ENCODE results near the gene CD46.

Gene CD46

GRCh38 chr1:207793327-207793726 lies 41.5 kb downstream of the CD46 start:
- no peak overlapping the region for H3K4me3 ChIP-seq (ENCODE audit: low read depth, low read length)

- no peak overlapping the region for H3K4me3 ChIP-seq (ENCODE audit: low read depth, low read length)
These were observed 43.0 kb downstream of the CD46 start for GRCh38 chr1:207794861-207795260.

GRCh38 chr1:207797229-207797973 lies 45.5 kb downstream of the CD46 start:
- H3K4me3 ChIP-seq (ENCODE audit: low read depth, low read length): no peak overlapping the region

- H3K4me3 ChIP-seq (ENCODE audit: low read depth, low read length): no peak overlapping the region
These were observed 47.0 kb downstream of the CD46 start for GRCh38 chr1:207798847-207799246.

GRCh38 chr1:207799989-207800648 lies 48.3 kb downstream of the CD46 start:
- no peak overlapping the region for H3K4me3 ChIP-seq (ENCODE audit: low read depth, low read length)

GRCh38 chr1:207801819-207802218 lies 50.0 kb downstream of the CD46 start:
- no peak overlapping the region for H3K4me3 ChIP-seq (ENCODE audit: low read depth, low read length)

- H3K4me3 ChIP-seq (ENCODE audit: low read depth, low read length): no peak overlapping the region
These were observed 51.8 kb downstream of the CD46 start for GRCh38 chr1:207803678-207804077.

- H3K4me3 ChIP-seq (ENCODE audit: low read depth, low read length): no peak overlapping the region
These were observed 53.0 kb downstream of the CD46 start for GRCh38 chr1:207804721-207805468.

- no peak overlapping the region for H3K4me3 ChIP-seq (ENCODE audit: low read depth, low read length)
These were observed 54.1 kb downstream of the CD46 start for GRCh38 chr1:207805841-207806421.

GRCh38 chr1:207806531-207807325 lies 54.9 kb downstream of the CD46 start:
- no peak overlapping the region for H3K4me3 ChIP-seq (ENCODE audit: low read depth, low read length)

GRCh38 chr1:207807326-207807689 lies 55.5 kb downstream of the CD46 start:
- H3K4me3 ChIP-seq (ENCODE audit: low read depth, low read length): no peak overlapping the region

GRCh38 chr1:207807690-207808321 lies 56.0 kb downstream of the CD46 start:
- H3K4me3 ChIP-seq (ENCODE audit: low read depth, low read length): no peak overlapping the region

- no peak overlapping the region for H3K4me3 ChIP-seq (ENCODE audit: low read depth, low read length)
These were observed 56.5 kb downstream of the CD46 start for GRCh38 chr1:207808322-207808705.

GRCh38 chr1:207808911-207809555 lies 57.2 kb downstream of the CD46 start:
- H3K4me3 ChIP-seq (ENCODE audit: low read depth, low read length): no peak overlapping the region

- no peak overlapping the region for H3K4me3 ChIP-seq (ENCODE audit: low read depth, low read length)
These were observed 58.3 kb downstream of the CD46 start for GRCh38 chr1:207810173-207810572.

GRCh38 chr1:207810606-207811295 lies 58.9 kb downstream of the CD46 start:
- H3K4me3 ChIP-seq (ENCODE audit: low read depth, low read length): no peak overlapping the region

- H3K4me3 ChIP-seq (ENCODE audit: low read depth, low read length): no peak overlapping the region
These were observed 59.5 kb downstream of the CD46 start for GRCh38 chr1:207811319-207811718.

GRCh38 chr1:207811920-207812720 lies 60.3 kb downstream of the CD46 start:
- no peak overlapping the region for H3K4me3 ChIP-seq (ENCODE audit: low read depth, low read length)
